Nephron (organoid): ENCODE data around the gene CTIF.

Experiments used
- H3K27ac Mint-ChIP-seq, 3 experiments: 2 replicates each; pipeline ENCODE4 v1.8.0; 2020; ENCODE audit warnings: mixed read lengths in 3 of 3, mild to moderate bottlenecking in 2 of 3, moderate library complexity in 1 of 3
- H3K27me3 Mint-ChIP-seq: 2 replicates; pipeline ENCODE4 v1.8.0; 2021; ENCODE audit warnings: low read depth, mild to moderate bottlenecking, moderate library complexity, mixed read lengths
- H3K36me3 Mint-ChIP-seq: 2 replicates; pipeline ENCODE4 v1.8.0; 2020; ENCODE audit warnings: low read depth, mixed read lengths
- H3K4me1 Mint-ChIP-seq: 2 replicates; pipeline ENCODE4 v1.8.0; 2020; ENCODE audit warnings: mixed read lengths
- H3K4me3 Mint-ChIP-seq, 3 experiments: 2 replicates each; pipeline ENCODE4 v1.8.0; 2020; ENCODE audit warnings: mild to moderate bottlenecking in 3 of 3, mixed read lengths in 3 of 3, moderate library complexity in 2 of 3
- H3K9me3 Mint-ChIP-seq: 2 replicates; pipeline ENCODE4 v1.8.0; 2020; ENCODE audit warnings: mixed read lengths
- CTCF ChIP-seq, 3 experiments: fragments of 200-600 bp; sonication (generic); IDR thresholded peaks; one replicate each; pipeline ENCODE4 v1.5.0; 2021; ENCODE audit warnings: antibody characterized with exemption in 3 of 3; ENCODE audit not compliant: unreplicated experiment in 3 of 3

Gene CTIF

GRCh38 chr18:48519431-48520100 is 19.3 kb upstream of the CTIF start:
- Mint-ChIP-seq H3K27me3 (peaks cover 10% of the 10 kb centered on the region), H3K4me1 (no peaks in the 10 kb centered on the region), H3K27ac (no peak overlapping the region), H3K9me3 (no peaks in the 10 kb centered on the region), H3K36me3 (no peaks in the 10 kb centered on the region), H3K4me3 (no peak overlapping the region)
- no peak for TF ChIP-seq CTCF (IDR thresholded peaks at IDR 0.05; ENCODE audit: unreplicated experiment in 3 of 3)

GRCh38 chr18:48521723-48522122 is 17.1 kb upstream of the CTIF start:
- H3K9me3 Mint-ChIP-seq: no peaks in the 10 kb centered on the region
- H3K36me3 Mint-ChIP-seq: no peaks in the 10 kb centered on the region
- TF ChIP-seq CTCF (IDR thresholded peaks at IDR 0.05; ENCODE audit: unreplicated experiment in 3 of 3): no peak
- no peak overlapping the region for H3K27ac Mint-ChIP-seq
- H3K4me1 Mint-ChIP-seq: no peaks in the 10 kb centered on the region
- peaks cover 16% of the 10 kb centered on the region for H3K27me3 Mint-ChIP-seq
- no peak overlapping the region for H3K4me3 Mint-ChIP-seq

DNA sequence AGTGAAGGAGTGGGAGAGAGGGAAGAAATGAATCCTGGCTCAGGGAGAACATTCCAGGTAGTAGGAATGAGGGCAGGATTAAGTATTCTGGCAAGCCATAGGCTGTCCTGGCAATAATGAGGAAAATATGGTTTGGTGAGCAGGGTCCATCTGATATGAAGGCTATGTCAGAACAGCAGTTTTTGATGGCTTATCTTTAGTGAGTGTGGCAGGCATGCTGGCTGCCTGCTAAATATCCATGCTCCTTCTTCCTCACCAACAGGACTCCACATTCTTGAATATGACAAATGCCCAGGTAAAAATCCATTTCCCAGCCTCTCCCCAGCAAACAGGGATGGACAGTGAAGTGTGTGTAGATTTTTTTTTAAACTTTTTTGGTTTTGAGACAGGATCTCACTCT is 13.2 kb upstream of the CTIF start:
- no peak for TF ChIP-seq CTCF (IDR thresholded peaks at IDR 0.05; ENCODE audit: unreplicated experiment in 3 of 3)
- Mint-ChIP-seq H3K9me3 (no peaks in the 10 kb centered on the region), H3K27ac (no peak overlapping the region), H3K27me3 (peaks cover 21% of the 10 kb centered on the region), H3K36me3 (no peaks in the 10 kb centered on the region), H3K4me1 (no peaks in the 10 kb centered on the region), H3K4me3 (no peak overlapping the region)

DNA sequence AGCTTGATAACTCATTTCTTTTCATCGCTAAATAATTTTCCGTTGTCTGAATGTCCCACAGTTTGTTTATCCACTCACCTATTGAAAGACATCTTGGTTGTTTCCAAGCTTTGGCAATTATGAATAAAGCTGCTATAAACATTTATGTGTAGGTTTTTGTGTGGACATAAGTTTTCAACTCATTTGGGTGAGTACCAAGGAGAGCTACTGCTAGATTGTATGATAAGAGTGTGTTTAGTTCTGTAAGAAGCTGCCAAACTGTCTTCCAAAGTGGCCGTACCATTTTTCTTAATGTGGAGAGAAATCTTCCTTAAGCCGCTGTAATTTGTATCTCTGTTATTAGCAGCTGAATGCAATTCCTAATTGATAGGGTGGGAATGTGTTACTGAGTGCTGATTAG is 11.4 kb upstream of the CTIF start:
- Mint-ChIP-seq H3K27ac (no peak overlapping the region), H3K4me1 (no peaks in the 10 kb centered on the region), H3K27me3 (peaks cover 18% of the 10 kb centered on the region), H3K4me3 (no peak overlapping the region), H3K36me3 (no peaks in the 10 kb centered on the region), H3K9me3 (no peaks in the 10 kb centered on the region)
- TF ChIP-seq CTCF (IDR thresholded peaks at IDR 0.05; ENCODE audit: unreplicated experiment in 3 of 3): no peak

- H3K27ac Mint-ChIP-seq: no peak overlapping the region
- no peaks in the 10 kb centered on the region for H3K36me3 Mint-ChIP-seq
- no peaks in the 10 kb centered on the region for H3K4me1 Mint-ChIP-seq
- no peaks in the 10 kb centered on the region for H3K9me3 Mint-ChIP-seq
- no peak overlapping the region for H3K4me3 Mint-ChIP-seq
- H3K27me3 Mint-ChIP-seq: peaks cover 15% of the 10 kb centered on the region
- no peak for TF ChIP-seq CTCF (IDR thresholded peaks at IDR 0.05; ENCODE audit: unreplicated experiment in 3 of 3)
Observed at GRCh38 chr18:48528861-48529260, 10.0 kb upstream of the CTIF start.

DNA sequence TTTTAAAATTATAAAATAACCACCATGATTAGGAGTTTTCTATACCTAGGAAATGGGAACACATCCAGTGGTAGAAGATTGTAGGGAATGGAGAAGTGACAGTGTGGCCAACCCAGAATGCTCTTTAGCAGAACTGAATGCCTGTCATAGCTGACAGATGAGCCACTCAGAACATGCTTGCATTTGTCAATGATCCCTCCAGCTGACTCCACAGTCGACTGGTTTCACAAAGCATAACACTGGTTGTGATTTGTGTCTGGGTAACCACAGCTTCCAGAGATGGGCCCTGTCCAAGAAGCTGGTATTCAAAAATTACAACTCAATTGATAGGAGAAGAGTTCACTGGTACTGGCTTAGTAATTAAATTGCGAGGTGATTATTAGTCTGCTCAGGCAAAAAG is 9.0 kb upstream of the CTIF start:
- Mint-ChIP-seq H3K27me3 (peaks cover 22% of the 10 kb centered on the region), H3K27ac (no peak overlapping the region), H3K9me3 (no peaks in the 10 kb centered on the region), H3K4me3 (no peak overlapping the region), H3K4me1 (no peaks in the 10 kb centered on the region), H3K36me3 (no peaks in the 10 kb centered on the region)
- no peak for TF ChIP-seq CTCF (IDR thresholded peaks at IDR 0.05; ENCODE audit: unreplicated experiment in 3 of 3)
